IMR-90 (cell line): ENCODE results near the gene CSNK2A1.

Experiments
- CEBPB ChIP-seq: IDR thresholded peaks from 2 replicates; pipeline ENCODE4 v1.6.1; 2012; ENCODE audit warnings: low read depth, low read length, improper control_type of control experiment
- CTCF ChIP-seq: conservative IDR thresholded peaks from 2 replicates; pipeline ENCODE4 v1.5.1; 2012; ENCODE audit warnings: mild to moderate bottlenecking, low read depth, low read length, improper control_type of control experiment
- MXI1 ChIP-seq: IDR thresholded peaks from 2 replicates; pipeline ENCODE4 v1.6.1; 2012; ENCODE audit warnings: low read depth, mild to moderate bottlenecking, low read length, moderate library complexity, borderline replicate concordance
- POLR2A ChIP-seq: IDR thresholded peaks from 2 replicates; pipeline ENCODE4 v1.6.1; 2012; ENCODE audit warnings: mild to moderate bottlenecking, low read depth, low read length
- SMC3 ChIP-seq: fragments of 150-350 bp; IDR thresholded peaks from 2 replicates; pipeline ENCODE4 v1.6.1; 2016; ENCODE audit warnings: low read depth, mild to moderate bottlenecking, antibody characterized with exemption, low read length, moderate library complexity
- USF2 ChIP-seq: fragments of 150-350 bp; IDR thresholded peaks from 2 replicates; pipeline ENCODE4 v1.6.1; 2017; ENCODE audit warnings: mild to moderate bottlenecking, antibody characterized with exemption, low read length, low read depth

GRCh38 chr20:562232-562897, 18.8 kb upstream of the CSNK2A1 start:
- TF ChIP-seq SMC3 = no peak
- TF ChIP-seq POLR2A = no peak
- no peak for TF ChIP-seq CTCF
- TF ChIP-seq CEBPB = no peak
- TF ChIP-seq USF2 = no peak
- TF ChIP-seq MXI1 = no peak
